WTC11 (cell line): ENCODE results near the gene RHOJ.

ENCODE experiments used
- EMX1 ChIP-seq: fragments of 250-450 bp; sonication (Bioruptor Pico); IDR thresholded peaks from 2 replicates; pipeline ENCODE4 v1.8.0; 2021; ENCODE audit warnings: mild to moderate bottlenecking
- NR2C2 ChIP-seq: sonication (generic); formaldehyde crosslinking; IDR thresholded peaks from 2 replicates; pipeline ENCODE4 v1.8.0; 2022; ENCODE audit warnings: mild to moderate bottlenecking, missing genetic modification reagents
- RELA ChIP-seq: sonication (generic); formaldehyde crosslinking; IDR thresholded peaks from 2 replicates; pipeline ENCODE4 v1.8.1; 2022; ENCODE audit warnings: missing genetic modification reagents, mild to moderate bottlenecking, borderline replicate concordance
- TEAD4 ChIP-seq: sonication (generic); formaldehyde crosslinking; IDR thresholded peaks from 2 replicates; pipeline ENCODE4 v1.8.0; 2022; ENCODE audit warnings: mild to moderate bottlenecking, missing genetic modification reagents
- TF ChIP-seq, protein P1 (sequence below): sonication (generic); formaldehyde crosslinking; IDR thresholded peaks from 2 replicates; pipeline ENCODE4 v1.8.1; 2023; ENCODE audit warnings: mild to moderate bottlenecking, moderate library complexity, missing genetic modification reagents
- TF ChIP-seq, protein P2 (sequence below): fragments of 200-600 bp; IDR thresholded peaks from 2 replicates; pipeline ENCODE4 v1.8.0; 2022; ENCODE audit warnings: antibody characterized with exemption
- TF ChIP-seq, protein P3 (sequence below): fragments of 250-450 bp; sonication (Bioruptor Pico); IDR thresholded peaks from 2 replicates; pipeline ENCODE4 v1.9.0; 2021; ENCODE audit warnings: mild to moderate bottlenecking, borderline replicate concordance

DNA sequence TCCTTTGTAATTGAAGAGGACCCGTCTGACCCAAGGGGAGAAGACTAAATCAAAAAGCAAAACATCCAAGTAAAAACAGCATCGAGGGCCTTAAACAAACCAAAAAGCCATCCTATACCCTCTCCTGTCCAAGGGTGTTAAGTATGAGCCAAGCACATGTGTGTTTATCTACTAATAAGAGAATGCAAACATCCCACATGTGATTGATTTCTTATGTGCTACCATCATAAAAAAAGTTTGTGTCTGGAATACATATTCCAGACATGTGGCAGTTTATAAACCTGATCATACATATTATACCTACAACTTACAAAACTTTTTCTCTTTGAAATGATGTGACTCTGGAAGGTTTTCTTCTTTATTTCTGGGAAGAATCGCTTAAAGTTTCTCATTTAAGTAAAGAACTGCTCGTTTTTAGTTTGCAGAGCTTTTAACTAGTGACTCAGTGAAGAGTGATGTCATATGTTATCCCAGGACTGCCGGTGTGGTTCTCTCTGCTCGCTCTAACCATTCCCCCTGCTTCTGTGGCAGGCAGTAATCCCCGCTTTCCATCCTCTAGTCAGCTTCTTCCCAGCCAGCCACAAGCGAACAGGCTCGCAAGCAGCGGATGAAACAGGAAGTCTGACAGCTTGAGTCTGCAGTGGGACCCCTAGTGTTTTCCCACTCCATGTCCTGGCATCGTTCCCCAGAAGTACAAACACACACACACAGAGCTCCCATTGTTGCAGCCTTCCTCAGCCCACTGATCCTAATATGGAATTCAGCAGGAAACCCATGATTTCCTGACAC is 431 bp upstream of the RHOJ start:
- TF ChIP-seq, protein P1, sequence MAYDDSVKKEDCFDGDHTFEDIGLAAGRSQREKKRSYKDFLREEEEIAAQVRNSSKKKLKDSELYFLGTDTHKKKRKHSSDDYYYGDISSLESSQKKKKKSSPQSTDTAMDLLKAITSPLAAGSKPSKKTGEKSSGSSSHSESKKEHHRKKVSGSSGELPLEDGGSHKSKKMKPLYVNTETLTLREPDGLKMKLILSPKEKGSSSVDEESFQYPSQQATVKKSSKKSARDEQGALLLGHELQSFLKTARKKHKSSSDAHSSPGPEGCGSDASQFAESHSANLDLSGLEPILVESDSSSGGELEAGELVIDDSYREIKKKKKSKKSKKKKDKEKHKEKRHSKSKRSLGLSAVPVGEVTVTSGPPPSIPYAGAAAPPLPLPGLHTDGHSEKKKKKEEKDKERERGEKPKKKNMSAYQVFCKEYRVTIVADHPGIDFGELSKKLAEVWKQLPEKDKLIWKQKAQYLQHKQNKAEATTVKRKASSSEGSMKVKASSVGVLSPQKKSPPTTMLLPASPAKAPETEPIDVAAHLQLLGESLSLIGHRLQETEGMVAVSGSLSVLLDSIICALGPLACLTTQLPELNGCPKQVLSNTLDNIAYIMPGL (CRISPR knock-in tag): no peak
- TF ChIP-seq, protein P2, sequence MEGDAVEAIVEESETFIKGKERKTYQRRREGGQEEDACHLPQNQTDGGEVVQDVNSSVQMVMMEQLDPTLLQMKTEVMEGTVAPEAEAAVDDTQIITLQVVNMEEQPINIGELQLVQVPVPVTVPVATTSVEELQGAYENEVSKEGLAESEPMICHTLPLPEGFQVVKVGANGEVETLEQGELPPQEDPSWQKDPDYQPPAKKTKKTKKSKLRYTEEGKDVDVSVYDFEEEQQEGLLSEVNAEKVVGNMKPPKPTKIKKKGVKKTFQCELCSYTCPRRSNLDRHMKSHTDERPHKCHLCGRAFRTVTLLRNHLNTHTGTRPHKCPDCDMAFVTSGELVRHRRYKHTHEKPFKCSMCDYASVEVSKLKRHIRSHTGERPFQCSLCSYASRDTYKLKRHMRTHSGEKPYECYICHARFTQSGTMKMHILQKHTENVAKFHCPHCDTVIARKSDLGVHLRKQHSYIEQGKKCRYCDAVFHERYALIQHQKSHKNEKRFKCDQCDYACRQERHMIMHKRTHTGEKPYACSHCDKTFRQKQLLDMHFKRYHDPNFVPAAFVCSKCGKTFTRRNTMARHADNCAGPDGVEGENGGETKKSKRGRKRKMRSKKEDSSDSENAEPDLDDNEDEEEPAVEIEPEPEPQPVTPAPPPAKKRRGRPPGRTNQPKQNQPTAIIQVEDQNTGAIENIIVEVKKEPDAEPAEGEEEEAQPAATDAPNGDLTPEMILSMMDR: no peak
- TF ChIP-seq RELA (CRISPR knock-in tag) (no peak), NR2C2 (CRISPR knock-in tag) (no peak), EMX1 (CRISPR knock-in tag) (no peak), TEAD4 (CRISPR knock-in tag) (no peak)
- TF ChIP-seq, protein P3, sequence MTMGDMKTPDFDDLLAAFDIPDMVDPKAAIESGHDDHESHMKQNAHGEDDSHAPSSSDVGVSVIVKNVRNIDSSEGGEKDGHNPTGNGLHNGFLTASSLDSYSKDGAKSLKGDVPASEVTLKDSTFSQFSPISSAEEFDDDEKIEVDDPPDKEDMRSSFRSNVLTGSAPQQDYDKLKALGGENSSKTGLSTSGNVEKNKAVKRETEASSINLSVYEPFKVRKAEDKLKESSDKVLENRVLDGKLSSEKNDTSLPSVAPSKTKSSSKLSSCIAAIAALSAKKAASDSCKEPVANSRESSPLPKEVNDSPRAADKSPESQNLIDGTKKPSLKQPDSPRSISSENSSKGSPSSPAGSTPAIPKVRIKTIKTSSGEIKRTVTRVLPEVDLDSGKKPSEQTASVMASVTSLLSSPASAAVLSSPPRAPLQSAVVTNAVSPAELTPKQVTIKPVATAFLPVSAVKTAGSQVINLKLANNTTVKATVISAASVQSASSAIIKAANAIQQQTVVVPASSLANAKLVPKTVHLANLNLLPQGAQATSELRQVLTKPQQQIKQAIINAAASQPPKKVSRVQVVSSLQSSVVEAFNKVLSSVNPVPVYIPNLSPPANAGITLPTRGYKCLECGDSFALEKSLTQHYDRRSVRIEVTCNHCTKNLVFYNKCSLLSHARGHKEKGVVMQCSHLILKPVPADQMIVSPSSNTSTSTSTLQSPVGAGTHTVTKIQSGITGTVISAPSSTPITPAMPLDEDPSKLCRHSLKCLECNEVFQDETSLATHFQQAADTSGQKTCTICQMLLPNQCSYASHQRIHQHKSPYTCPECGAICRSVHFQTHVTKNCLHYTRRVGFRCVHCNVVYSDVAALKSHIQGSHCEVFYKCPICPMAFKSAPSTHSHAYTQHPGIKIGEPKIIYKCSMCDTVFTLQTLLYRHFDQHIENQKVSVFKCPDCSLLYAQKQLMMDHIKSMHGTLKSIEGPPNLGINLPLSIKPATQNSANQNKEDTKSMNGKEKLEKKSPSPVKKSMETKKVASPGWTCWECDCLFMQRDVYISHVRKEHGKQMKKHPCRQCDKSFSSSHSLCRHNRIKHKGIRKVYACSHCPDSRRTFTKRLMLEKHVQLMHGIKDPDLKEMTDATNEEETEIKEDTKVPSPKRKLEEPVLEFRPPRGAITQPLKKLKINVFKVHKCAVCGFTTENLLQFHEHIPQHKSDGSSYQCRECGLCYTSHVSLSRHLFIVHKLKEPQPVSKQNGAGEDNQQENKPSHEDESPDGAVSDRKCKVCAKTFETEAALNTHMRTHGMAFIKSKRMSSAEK (CRISPR knock-in tag): no peak
